ENCODE measurements around the gene BARD1. TPM values are rescaled to one million over a fixed set of nuclear protein-coding genes. Genes with fewer than 3 reads are reported as not detected.
A peak's percentile ranks its signal among the peaks of the same experiment; 100 is the strongest.
"Not testable (repeated sequence)": the region's sequence is repeated elsewhere in the genome, so short reads cannot be mapped to it uniquely, and the experiment has no call there.

BARD1 gene
- polyA plus RNA-seq (2012; ENCODE audit: insufficient read depth, insufficient read length) = 15.8 TPM

DNA sequence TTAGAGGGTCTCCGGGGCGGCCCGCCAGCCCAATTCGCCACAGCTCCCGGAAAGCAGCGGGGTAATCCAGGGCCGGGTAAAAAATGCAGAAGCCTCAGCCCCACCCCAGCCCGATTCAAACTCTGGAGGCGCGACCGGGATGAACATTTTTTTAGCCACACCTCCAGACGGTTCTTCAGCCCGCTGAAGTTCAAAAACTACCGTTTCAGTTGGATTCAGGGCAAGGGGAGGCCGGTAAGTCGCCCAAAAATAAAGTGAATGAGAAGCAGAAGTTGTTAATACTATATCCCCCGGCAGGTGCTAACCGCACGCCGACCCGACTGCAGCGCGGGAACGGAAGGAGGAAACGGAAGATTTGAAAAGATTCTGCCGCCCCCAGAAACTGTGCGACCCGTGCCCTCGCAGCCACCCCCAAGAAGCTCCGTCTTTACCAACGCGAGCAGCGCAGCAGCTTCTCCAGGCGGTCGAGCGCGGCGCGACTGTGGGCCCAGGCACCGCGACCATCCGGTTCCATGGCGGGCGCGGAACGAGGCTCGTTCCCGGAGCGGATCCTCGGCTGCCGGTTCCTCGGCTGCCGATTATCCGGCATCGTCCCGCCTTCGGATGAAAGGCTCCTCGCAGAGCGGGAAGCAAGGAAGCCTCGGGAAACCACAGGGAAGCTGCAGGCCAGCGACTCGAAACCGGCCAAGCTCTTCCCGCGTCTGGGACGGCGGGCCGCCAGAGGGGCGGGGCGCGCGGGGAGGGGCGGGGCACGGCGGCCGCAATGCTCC lies at the start of gene BARD1:
BARD1 (minus strand) TSS at position 703 of the 770 bp plus-strand sequence; CDS start at position 589, 114 bp downstream.
- H3K4me3 ChIP-seq (ENCODE audit: low read length) = peak within 1 kb of the TSS; percentile 87
- DNase-seq (ENCODE audit: low read depth, low spot score) = peak; percentile 62

DNA sequence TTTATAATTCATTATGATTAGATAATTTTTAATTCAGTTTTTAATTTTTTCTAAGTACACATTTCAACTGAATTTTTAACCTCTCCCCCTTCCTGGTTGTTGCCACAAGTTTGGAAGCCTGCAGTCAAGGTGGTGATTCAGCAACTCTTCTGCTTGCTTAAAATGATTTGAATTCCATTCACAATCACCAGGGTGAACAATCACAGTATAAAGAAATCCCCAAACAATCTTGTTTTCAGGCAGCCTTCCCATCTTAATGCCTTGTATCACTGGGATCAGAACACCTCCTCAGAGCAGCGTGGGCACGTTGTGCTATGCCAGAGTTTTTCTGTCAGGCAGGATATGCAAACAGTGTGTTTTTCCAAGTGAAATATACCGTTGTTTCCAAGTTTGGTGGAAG lies 46.7 kb upstream of the BARD1 start:
- DNase-seq (ENCODE audit: low read depth, low spot score) = no peak
- no peak overlapping the region for H3K4me3 ChIP-seq (ENCODE audit: low read length)

DNA sequence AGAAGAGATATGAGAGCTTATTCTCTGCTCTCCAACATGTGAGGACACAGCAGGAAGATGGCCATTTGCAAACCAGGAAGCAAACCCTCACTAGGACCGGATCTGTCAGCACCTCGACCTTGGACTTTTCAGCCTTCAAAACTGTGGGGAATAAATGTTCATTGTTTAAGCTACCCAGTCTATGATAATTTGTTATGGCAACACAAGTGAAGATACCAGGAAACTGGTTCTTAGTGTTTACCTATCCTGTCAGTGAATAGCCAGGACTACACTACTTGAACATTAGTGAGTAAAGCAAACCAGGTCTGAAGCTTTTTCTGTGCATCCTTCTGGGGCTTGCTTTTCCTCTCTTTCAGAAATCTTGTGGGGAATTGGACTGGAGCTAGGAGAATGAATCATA lies 44.4 kb upstream of the BARD1 start:
- H3K4me3 ChIP-seq (ENCODE audit: low read length) = no peak overlapping the region
- no peak for DNase-seq (ENCODE audit: low read depth, low spot score)

DNA sequence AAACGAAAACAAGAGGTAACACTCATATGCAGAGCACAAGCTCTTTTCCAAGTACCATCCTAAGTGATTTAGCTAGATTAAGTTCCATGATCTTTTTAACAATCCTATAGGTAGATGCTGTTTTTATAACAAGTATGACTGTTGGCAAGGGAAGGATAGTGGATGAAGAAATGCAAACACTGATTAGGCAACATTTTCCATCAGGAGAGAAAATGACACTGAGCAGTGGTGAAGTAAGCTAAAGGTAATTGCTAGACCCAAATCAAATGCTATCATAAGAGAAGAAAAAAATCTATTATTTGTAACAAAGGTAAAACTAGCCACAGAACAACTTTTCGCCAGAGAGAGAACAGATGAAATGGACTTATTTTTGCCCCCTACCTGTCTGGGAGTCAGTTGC lies 34.3 kb upstream of the BARD1 start:
- DNase-seq (ENCODE audit: low read depth, low spot score) = no peak
- H3K4me3 ChIP-seq (ENCODE audit: low read length) = no peak overlapping the region

DNA sequence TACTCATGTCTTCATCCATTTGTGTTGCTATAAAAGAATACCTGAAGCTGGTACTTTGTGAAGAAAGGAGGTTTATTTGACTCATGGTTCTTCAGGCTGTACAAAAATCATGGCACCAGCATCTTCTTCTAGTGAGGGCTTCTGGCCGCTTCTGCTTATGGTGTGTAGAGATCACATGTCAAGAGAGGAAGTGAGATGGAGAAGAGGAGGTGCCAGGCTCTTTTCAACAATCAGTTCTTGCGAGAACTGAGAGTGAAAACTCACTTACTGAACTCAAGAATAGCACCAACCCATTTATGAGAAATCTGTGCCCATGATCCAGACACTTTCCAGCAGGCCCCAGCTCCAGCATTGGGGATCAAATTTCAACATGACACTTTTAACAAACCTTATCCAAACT lies 30.0 kb upstream of the BARD1 start:
- no peak for DNase-seq (ENCODE audit: low read depth, low spot score)
- H3K4me3 ChIP-seq (ENCODE audit: low read length) = no peak overlapping the region

GRCh38 chr2:214837466-214837865 lies 28.0 kb upstream of the BARD1 start:
- no peak for DNase-seq (ENCODE audit: low read depth, low spot score)
- H3K4me3 ChIP-seq (ENCODE audit: low read length) = no peak overlapping the region

DNA sequence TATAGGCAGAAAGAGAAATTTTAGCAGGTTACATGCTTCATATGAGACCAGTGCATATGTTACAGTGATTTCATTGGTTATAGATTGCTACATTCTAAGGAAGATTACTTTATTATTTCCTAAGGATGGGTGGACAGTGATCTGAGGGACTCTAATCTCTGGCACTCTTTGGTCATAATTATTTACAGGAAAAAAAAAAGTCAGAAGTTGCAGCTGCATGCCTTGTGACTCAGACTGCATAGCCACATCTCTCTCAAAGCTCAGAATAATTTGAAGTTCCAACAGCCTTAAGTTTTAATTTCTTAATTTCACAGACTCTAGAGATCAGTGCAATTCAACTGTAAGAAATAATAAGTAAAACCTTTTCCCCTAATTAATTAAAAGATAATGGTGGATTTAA lies 27.1 kb upstream of the BARD1 start:
- no peak overlapping the region for H3K4me3 ChIP-seq (ENCODE audit: low read length)
- no peak for DNase-seq (ENCODE audit: low read depth, low spot score)

DNA sequence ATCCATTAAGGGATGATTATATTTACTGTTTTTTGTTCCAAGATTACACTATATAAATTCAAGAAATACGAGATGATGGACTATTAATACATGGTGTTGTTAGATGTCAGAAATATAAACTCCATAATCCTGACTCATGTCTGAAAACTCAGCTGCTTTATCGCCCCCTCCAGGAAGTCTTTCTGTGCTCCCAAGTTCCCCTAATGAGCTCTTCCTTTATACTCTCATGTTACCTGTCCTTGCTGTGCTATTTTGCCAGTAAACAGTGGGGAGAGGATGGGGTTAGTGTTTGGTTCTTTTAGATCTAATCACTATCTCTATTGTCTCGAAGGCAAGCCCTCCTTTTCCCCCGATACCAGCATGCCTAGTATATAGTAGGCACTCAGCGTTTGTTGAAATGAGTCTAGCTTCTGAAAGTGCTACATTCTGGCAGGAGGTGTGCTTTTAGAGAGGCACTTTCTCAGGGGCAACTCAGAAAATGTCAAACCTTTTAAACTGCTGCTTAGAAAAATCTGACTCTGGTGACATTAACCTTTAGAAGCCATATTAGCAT lies 21.4 kb upstream of the BARD1 start:
- no peak overlapping the region for H3K4me3 ChIP-seq (ENCODE audit: low read length)
- no peak for DNase-seq (ENCODE audit: low read depth, low spot score)

- no peak for DNase-seq (ENCODE audit: low read depth, low spot score)
- H3K4me3 ChIP-seq (ENCODE audit: low read length) = no peak overlapping the region
Observed at GRCh38 chr2:214816008-214816533, 6.6 kb upstream of the BARD1 start.

GRCh38 chr2:214810671-214811070 lies 1.2 kb upstream of the BARD1 start:
- peak overlapping the region; percentile 68 for H3K4me3 ChIP-seq (ENCODE audit: low read length)
- no peak for DNase-seq (ENCODE audit: low read depth, low spot score)

- DNase-seq (ENCODE audit: low read depth, low spot score) = peak; percentile 92
- H3K4me3 ChIP-seq (ENCODE audit: low read length) = peak overlapping the region; percentile 87
Observed at GRCh38 chr2:214809751-214810564, 475 bp upstream of the BARD1 start.

DNA sequence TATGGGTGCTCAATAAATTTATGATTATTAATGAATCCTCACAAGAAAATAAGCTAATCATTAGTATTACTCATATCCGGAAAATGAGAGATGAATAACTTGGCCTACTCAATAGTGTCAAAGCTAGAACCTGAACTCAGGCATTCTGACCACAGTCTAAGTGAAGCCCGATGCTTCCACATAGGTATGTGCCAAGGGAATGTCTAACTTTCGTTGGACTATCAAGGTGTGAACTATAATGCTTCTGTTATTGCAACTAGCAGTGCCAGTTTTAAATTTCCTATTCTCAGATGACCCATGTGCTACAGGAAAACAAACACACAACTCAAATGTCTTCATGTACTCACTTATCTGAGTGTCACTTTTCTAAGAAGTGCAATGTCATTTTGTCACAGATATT lies 1.8 kb downstream of the BARD1 start:
- peak overlapping the region; percentile 87 for H3K4me3 ChIP-seq (ENCODE audit: low read length)
- DNase-seq (ENCODE audit: low read depth, low spot score) = no peak

GRCh38 chr2:214801768-214802397 lies 7.6 kb downstream of the BARD1 start:
- no peak overlapping the region for H3K4me3 ChIP-seq (ENCODE audit: low read length)
- no peak for DNase-seq (ENCODE audit: low read depth, low spot score)

- DNase-seq (ENCODE audit: low read depth, low spot score) = no peak
Observed at GRCh38 chr2:214801068-214801467, 8.4 kb downstream of the BARD1 start.

GRCh38 chr2:214800180-214800579 lies 9.3 kb downstream of the BARD1 start:
- no peak for DNase-seq (ENCODE audit: low read depth, low spot score)
- no peak overlapping the region for H3K4me3 ChIP-seq (ENCODE audit: low read length)

More at GRCh38 chr2:214801068-214801467, 8.4 kb downstream of the BARD1 start:
- H3K4me3 ChIP-seq (ENCODE audit: low read length) = no peak overlapping the region

DNA sequence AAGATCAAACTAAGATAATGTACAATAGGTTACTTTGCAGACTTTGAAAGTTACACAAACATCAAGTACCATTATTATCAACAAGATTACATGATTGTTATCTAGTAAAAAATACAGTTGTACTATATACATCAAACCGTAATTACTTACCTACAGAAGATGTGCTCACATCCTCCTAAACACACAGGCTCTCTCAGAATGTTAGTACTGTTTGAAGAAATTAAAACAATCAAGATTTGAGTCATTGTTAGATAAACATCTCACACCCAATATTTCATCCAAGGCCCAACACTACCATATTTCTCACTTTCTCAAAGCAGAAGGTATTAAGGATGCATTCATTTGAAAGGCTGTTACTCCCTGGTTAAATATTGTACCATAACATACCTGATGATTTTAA lies 12.6 kb downstream of the BARD1 start:
- no peak for DNase-seq (ENCODE audit: low read depth, low spot score)
- H3K4me3 ChIP-seq (ENCODE audit: low read length) = no peak overlapping the region

GRCh38 chr2:214783181-214783580 lies 26.3 kb downstream of the BARD1 start:
- DNase-seq (ENCODE audit: low read depth, low spot score); H3K4me3 ChIP-seq (ENCODE audit: low read length): not testable (repeated sequence)

DNA sequence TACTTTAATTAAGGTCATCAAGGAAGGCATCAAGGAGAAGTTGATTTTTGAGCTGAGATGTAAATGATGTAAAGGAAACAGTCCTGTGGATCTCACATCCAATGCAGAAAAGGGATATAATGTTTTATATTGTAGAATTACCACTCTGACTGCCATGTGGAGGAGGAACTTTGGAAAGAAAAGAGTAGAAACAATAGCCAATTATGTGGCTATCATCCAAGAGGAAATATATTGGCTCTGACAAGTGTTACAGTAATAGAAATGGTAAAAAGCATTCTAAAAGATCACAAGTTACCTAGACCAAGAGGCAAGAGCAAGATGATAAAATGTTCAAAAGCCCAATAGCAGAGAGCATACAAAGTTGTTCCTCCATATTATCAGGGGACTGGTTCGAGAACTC lies 26.8 kb downstream of the BARD1 start:
- no peak for DNase-seq (ENCODE audit: low read depth, low spot score)
- no peak overlapping the region for H3K4me3 ChIP-seq (ENCODE audit: low read length)

GRCh38 chr2:214781226-214781625 lies 28.3 kb downstream of the BARD1 start:
- H3K4me3 ChIP-seq (ENCODE audit: low read length) = no peak overlapping the region
- DNase-seq (ENCODE audit: low read depth, low spot score) = no peak
